RWPE1 (cell line): ENCODE results near the gene KCNQ5.

Source experiments
- CTCF ChIA-PET: fragments of 350-600 bp; sonication (Branson Sonifier 250); formaldehyde crosslinking; extraction: SDS; loops from one replicate; lab custom pipeline; 2021; lab: Yijun Ruan, JAX
- POLR2A ChIA-PET: fragments of 400-600 bp; formaldehyde crosslinking; extraction: SDS; loops from one replicate; lab custom pipeline; 2020; ENCODE audit warnings: antibody characterized with exemption; ENCODE audit not compliant: low non-redundant PET; lab: Yijun Ruan, JAX
- DNase-seq: peaks from one replicate; pipeline ENCODE4 v3.0.0; 2012; ENCODE audit warnings: low spot score
- H3K27ac ChIP-seq: fragments of 450-650 bp; 2 replicates; pipeline ENCODE4 v1.5.1; 2017
- TF ChIP-seq, protein P1 (sequence below): fragments of 450-650 bp; conservative IDR thresholded peaks from 2 replicates; pipeline ENCODE4 v1.5.1; 2017; ENCODE audit warnings: low read depth, mild to moderate bottlenecking

The KCNQ5 gene

DNA sequence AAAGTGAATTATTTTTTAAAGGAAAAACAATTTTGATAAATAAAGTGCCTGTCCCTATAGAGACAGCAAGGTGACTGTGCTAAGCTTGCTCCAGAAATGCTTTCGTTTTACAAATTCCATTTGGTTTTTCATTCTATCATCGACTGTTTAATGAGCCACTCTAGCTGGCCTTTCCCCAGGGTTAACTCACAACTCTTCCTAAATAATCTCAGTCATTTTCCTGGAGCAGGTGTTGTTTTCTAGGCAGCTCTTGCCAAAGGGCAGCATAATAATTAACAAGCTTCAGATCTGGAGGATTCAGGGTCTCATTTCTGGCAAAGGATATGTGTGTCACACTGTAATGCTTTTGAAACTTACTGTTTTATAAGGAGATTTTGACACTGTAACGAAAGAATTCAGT is 419.2 kb downstream of the KCNQ5 start:
- CTCF ChIA-PET = no interaction called here
- TF ChIP-seq, protein P1, sequence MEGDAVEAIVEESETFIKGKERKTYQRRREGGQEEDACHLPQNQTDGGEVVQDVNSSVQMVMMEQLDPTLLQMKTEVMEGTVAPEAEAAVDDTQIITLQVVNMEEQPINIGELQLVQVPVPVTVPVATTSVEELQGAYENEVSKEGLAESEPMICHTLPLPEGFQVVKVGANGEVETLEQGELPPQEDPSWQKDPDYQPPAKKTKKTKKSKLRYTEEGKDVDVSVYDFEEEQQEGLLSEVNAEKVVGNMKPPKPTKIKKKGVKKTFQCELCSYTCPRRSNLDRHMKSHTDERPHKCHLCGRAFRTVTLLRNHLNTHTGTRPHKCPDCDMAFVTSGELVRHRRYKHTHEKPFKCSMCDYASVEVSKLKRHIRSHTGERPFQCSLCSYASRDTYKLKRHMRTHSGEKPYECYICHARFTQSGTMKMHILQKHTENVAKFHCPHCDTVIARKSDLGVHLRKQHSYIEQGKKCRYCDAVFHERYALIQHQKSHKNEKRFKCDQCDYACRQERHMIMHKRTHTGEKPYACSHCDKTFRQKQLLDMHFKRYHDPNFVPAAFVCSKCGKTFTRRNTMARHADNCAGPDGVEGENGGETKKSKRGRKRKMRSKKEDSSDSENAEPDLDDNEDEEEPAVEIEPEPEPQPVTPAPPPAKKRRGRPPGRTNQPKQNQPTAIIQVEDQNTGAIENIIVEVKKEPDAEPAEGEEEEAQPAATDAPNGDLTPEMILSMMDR = no peak
- POLR2A ChIA-PET = no interaction called here
- DNase-seq = no peak
- H3K27ac ChIP-seq = no peak overlapping the region

DNA sequence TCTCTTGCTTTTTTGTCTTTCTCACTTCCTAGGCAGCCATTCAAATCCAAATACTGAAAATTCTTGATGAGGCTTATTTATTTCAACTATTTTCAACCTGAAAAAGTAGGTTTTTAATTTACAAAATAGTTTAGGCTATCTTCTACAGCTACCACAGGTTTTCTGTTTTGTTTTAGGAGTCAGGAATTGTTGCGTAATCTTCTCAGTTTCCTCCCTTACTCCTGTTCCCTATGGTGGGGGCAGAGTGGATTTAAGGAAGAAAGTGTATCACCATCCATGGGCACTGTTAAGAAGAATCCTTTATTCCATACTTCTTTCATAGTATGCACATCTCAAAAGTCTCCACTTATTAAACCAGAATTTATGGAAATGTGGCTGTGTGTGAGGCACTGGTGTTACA is 421.0 kb downstream of the KCNQ5 start:
- H3K27ac ChIP-seq = no peak overlapping the region
- CTCF ChIA-PET = interaction anchor here (1.2 kb wide), 1 partner anchor 426 kb away, joined by 4 read pairs; no protein-coding TSS in a partner anchor
- TF ChIP-seq, protein P1 = no peak

DNA sequence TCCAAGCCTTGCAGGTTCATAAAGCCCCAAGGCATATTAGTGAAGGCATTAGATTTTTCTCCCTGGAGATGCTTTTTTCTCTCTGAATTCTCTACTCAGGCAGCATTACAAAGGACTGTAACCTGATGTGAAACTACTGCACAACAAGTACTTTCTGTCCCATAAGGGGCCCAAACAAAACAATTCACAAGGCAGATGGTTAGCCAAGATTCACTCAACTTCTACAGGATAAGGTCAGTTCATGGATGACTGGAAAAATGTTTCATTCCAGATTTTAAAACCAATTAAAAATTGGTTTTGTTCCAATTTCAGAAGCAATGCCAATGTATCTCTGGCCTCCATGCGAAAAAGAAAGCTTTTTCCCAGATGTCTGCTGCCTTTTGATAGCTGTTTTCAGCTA is 421.6 kb downstream of the KCNQ5 start:
- POLR2A ChIA-PET = no interaction called here
- CTCF ChIA-PET = interaction anchor here (0.6 kb wide), 1 partner anchor 128 kb away, joined by 3 read pairs; no protein-coding TSS in a partner anchor
- TF ChIP-seq, protein P1 = no peak
- no peak for DNase-seq
- no peak overlapping the region for H3K27ac ChIP-seq

More for the DNA sequence above, 421.0 kb downstream of the KCNQ5 start:
- POLR2A ChIA-PET = no interaction called here
- no peak for DNase-seq

GRCh38 chr6:73045609-73046008 is 423.7 kb downstream of the KCNQ5 start:
- ChIA-PET POLR2A (no interaction called here), CTCF (no interaction called here)
- no peak overlapping the region for H3K27ac ChIP-seq
- TF ChIP-seq, protein P1 = no peak
- DNase-seq = no peak

GRCh38 chr6:73047801-73048200 is 425.9 kb downstream of the KCNQ5 start:
- DNase-seq = peak; percentile 31
- POLR2A ChIA-PET = no interaction called here
- TF ChIP-seq, protein P1 = no peak
- H3K27ac ChIP-seq = no peak overlapping the region
- CTCF ChIA-PET = interaction anchor here (0.6 kb wide), 1 partner anchor 112 kb away, joined by 4 read pairs; no protein-coding TSS in a partner anchor

DNA sequence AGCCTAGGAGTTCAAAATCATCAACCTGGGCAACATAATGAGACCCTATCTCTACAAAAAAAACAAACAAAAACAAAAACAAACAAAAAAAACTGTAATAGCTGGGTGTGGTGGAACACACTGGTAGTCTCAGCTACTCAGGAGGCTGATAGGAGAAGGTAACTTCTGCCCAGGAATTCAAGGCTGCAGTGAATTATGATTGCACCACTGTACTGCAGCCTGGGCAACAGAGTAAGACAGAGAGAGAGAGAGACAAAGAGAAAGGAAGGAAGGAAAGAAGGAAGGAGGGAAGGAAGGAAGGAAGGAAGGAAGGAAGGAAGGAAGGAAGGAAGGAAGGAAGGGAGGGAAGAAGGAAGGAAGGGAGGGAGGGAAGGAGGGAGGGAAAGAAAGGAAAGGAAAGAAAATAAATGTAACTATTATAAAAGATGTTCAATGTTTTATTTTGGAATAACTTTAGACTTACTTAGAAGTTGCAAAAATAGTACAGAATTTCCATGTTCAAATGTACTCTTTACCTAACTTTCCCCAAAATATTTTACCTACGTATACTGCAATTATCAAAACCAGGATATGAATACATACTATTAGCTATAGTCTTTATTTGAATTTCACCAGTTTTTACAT is 428.2 kb downstream of the KCNQ5 start:
- CTCF ChIA-PET = no interaction called here
- POLR2A ChIA-PET = no interaction called here
- no peak for DNase-seq
- no peak overlapping the region for H3K27ac ChIP-seq
- TF ChIP-seq, protein P1 = no peak
